ENCODE measurements around the gene PNLIPRP2.

PNLIPRP2 gene

DNA sequence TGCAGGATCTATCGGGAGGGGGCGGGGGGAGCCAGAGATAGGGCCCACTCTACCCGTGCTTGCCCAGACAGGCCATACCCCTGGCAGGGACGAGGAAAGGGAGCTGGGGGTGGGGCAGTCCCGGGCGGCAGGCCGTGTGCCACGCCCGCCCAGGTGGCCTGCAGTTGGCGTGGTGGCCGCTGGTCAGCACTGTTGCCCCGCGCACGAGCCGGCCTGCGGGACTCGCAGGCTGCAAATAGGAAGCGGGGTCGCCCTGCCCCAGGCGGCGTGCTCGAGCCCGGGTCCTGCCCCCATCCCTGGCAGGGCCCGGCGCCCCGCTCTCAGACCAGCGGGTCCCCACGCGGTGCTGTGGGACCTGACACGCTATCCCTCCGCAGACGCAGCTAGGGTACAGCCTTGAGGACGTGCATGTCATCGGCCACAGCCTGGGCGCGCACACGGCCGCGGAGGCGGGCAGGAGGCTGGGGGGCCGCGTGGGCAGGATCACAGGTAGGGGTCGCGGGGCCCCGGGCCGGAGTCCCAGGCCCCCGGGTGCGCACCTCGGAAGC lies 6.7 kb downstream of the PNLIPRP2 start (continued):
- TF ChIP-seq POU6F1 (CRISPR knock-in tag; IDR thresholded peaks at IDR 0.05; ENCODE audit: borderline replicate concordance, low read depth) (no peak), TSHZ2 (CRISPR knock-in tag; IDR thresholded peaks at IDR 0.05) (no peak), GLIS3 (CRISPR knock-in tag; IDR thresholded peaks at IDR 0.05) (no peak), ESRRG (CRISPR knock-in tag; IDR thresholded peaks at IDR 0.05) (no peak), OSR1 (CRISPR knock-in tag; IDR thresholded peaks at IDR 0.05) (no peak), ISL1 (CRISPR knock-in tag; IDR thresholded peaks at IDR 0.05) (no peak), PPARA (CRISPR knock-in tag; IDR thresholded peaks at IDR 0.05; ENCODE audit: borderline replicate concordance) (no peak), ZC3H10 (CRISPR knock-in tag; IDR thresholded peaks at IDR 0.05) (no peak), ZNF70 (CRISPR knock-in tag; IDR thresholded peaks at IDR 0.05) (no peak)

- no peak for ATAC-seq
Measured at GRCh38 chr10:116629340-116629739, 8.6 kb downstream of the PNLIPRP2 start.

More at GRCh38 chr10:116629340-116629739, 8.6 kb downstream of the PNLIPRP2 start:
- TF ChIP-seq TCF4 (CRISPR knock-in tag; IDR thresholded peaks at IDR 0.05; ENCODE audit: borderline replicate concordance) (no peak), CREB5 (CRISPR knock-in tag; IDR thresholded peaks at IDR 0.05; ENCODE audit: low read depth) (no peak), POU6F1 (CRISPR knock-in tag; IDR thresholded peaks at IDR 0.05; ENCODE audit: borderline replicate concordance, low read depth) (no peak), TOX (CRISPR knock-in tag; IDR thresholded peaks at IDR 0.05; ENCODE audit: borderline replicate concordance) (no peak), SNAI2 (CRISPR knock-in tag; IDR thresholded peaks at IDR 0.05) (no peak), PPARA (CRISPR knock-in tag; IDR thresholded peaks at IDR 0.05; ENCODE audit: borderline replicate concordance) (no peak), TSHZ2 (CRISPR knock-in tag; IDR thresholded peaks at IDR 0.05) (no peak), ARNTL (CRISPR knock-in tag; IDR thresholded peaks at IDR 0.05; ENCODE audit: borderline replicate concordance, low read depth) (no peak), ZNF70 (CRISPR knock-in tag; IDR thresholded peaks at IDR 0.05) (no peak), RARB (CRISPR knock-in tag; IDR thresholded peaks at IDR 0.05) (no peak), CSDC2 (CRISPR knock-in tag; IDR thresholded peaks at IDR 0.05) (no peak), ZFP30 (CRISPR knock-in tag; IDR thresholded peaks at IDR 0.05) (no peak), GLIS3 (CRISPR knock-in tag; IDR thresholded peaks at IDR 0.05) (no peak), PATZ1 (CRISPR knock-in tag; IDR thresholded peaks at IDR 0.05; ENCODE audit: borderline replicate concordance) (no peak), BACH2 (CRISPR knock-in tag; IDR thresholded peaks at IDR 0.05; ENCODE audit: borderline replicate concordance) (no peak), ZNF565 (CRISPR knock-in tag; conservative IDR thresholded peaks at IDR 0.05; ENCODE audit: low read depth) (no peak), ISL1 (CRISPR knock-in tag; IDR thresholded peaks at IDR 0.05) (no peak), ZC3H10 (CRISPR knock-in tag; IDR thresholded peaks at IDR 0.05) (no peak), ZNF8 (CRISPR knock-in tag; IDR thresholded peaks at IDR 0.05) (no peak)

All from SK-N-SH treated with all-trans-retinoic acid at 6 μM for 48 hours (cell line).